Effector CD8-positive, alpha-beta T cell (primary cell): ENCODE results near the gene C7orf57.
"Not testable (repeated sequence)": the region's sequence is repeated elsewhere in the genome, so short reads cannot be mapped to it uniquely, and the experiment has no call there.

Source experiments
- DNase-seq: peaks from one replicate; lab custom pipeline; 2025; lab: John Stamatoyannopoulos, UW
- total RNA-seq, 4 experiments: gene quantifications; one replicate each; lab custom pipeline; 2026; lab: John Stamatoyannopoulos, UW

The C7orf57 gene
- 0.62 to 4.9 (median 3.7) reads per million in 4 experiments for total RNA-seq

DNA sequence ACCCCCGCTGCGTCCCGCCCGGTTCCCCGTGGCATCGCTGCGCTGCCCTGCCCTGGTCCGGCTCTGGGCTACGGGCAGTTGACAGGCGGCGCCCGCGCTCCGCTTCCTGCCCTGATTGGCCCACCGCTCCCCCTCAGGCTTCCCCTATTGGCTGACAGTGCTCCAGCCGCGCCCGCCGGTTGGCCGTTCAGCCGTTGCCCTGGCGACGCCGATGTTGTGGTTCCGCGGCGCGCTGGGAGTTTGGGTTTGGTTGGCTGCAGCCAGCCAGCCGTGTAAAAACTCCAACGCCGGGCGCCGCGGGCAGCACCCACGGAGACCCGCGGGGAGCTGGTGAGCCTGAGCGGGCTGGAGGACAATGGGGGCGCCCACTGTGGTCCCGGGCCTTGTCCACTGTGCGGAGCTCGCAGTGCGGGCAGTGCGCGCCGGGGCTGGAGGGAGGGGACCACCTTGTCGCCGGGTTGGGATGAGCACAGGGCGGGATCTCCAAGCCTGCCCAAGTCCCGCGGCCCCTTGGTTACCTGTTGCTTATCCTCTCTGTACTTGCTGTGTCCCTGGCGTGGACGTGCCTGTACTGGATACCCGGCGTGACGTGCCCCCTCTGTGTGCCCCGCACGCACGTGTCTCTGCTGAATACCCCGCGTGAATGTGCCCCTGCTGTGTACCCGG lies at the start of gene C7orf57:
Gene C7orf57, plus strand, starts transcription at position 243 of the 666 bp plus-strand sequence. CDS start 766 bp downstream, outside the sequence.
- peak; percentile 76 for DNase-seq

DNA sequence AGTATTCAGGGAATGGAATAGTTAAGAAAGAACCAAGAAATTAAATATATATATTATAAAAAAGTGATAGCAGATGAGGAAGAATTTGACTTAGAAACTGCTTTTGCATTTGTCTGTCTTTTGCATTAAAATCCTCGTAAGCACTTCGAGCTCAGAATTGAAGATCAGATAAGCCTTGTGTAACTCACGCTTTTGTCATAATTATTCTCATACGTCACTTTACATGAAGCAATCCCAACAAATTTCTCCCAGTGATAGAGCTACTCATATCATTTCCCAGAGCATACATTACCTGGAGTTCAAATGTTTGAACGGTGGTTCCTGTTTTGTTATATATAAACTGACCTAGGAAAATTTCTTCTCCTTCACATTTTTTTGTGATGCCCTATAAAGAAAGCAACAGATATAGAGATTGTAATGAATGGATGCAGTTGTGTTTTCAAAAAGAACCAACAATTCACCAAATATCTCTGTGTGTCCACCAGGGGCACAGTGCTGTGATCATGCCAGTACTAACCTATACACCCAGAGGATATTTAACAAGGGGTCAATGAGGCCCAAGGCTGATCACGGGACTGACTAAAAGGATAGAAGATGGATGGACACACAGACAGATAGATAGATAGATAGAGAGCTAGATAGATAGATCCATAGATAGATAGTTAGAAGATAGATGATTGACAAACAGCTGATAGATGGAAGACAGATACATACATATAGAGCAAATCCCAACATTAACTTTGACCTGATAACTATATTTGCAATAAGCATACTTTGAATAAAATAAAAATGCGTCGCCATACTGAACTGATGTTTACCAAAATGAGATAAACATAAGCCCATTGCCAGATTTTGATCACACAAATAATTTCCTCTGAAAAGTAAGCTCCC lies 46.6 kb upstream of the C7orf57 start:
- DNase-seq: no peak

DNA sequence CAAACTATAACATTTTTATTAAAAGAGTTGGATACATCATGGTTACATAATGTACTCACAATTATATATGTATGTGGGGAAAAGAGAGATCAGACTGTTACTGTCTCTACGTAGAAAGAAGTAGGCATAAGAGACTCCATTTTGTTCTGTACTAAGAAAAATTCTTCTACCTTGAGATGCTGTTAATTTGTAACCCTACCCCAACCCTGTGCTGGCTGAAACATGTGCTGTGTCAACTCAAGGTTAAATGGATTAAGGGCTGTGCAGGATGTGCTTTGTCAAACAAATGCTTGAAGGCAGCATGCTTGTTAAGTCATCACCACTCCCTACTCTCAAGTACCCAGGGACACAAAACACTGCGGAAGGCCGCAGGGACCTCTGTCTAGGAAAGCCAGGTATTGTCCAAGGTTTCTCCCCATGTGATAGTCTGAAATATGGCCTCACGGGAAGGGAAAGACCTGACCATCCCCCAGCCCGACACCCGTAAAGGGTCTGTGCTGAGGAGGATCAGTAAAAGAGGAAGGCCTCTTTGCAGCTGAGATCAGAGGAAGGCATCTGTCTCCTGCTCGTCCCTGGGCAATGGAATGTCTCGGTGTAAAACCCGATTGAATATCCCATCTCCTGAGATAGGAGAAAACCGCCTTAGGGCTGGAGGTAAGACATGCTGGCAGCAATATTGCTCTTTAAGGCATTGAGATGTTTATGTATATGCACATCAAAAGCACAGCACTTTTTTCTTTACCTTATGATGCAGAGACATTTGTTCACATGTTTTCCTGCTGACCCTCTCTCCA lies 45.5 kb upstream of the C7orf57 start:
- DNase-seq: not testable (repeated sequence)

DNA sequence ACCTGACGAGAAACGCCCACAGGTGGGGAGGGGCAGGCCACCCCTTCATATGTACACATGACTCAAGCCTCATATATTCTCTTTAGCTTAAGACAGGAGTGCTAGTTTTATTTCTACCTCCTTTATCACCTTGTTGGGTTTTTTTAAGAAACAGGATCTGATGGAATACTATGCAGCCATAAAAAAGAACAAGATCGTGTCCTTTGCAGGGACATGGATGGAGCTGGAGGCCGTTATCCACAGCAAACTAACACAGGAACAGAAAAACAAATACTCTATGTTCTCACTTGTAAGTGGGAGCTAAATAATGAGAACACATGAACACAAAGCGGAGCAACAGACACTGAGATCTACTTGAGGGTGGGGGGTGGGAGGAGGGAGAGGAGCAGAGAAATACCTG lies 44.8 kb upstream of the C7orf57 start:
- no peak for DNase-seq

DNA sequence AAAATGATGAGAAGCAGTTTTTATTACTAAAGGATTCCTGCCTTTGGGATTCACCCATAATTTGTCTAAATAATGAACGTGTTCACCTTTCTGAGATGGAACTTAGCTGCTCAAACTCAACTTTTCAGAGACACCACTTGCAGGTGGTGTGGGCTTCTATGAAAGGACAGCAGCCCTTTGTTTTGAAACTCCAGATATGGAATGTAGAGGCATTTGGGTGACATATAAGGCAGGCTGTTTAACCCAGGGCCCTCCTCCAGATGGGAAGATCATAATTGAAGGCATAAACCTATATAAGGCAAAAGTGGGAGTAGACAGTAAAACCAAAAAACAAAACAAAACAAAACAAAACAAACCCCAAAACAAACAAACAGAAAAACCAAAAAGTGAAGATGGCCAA lies 44.1 kb upstream of the C7orf57 start:
- DNase-seq: no peak

DNA sequence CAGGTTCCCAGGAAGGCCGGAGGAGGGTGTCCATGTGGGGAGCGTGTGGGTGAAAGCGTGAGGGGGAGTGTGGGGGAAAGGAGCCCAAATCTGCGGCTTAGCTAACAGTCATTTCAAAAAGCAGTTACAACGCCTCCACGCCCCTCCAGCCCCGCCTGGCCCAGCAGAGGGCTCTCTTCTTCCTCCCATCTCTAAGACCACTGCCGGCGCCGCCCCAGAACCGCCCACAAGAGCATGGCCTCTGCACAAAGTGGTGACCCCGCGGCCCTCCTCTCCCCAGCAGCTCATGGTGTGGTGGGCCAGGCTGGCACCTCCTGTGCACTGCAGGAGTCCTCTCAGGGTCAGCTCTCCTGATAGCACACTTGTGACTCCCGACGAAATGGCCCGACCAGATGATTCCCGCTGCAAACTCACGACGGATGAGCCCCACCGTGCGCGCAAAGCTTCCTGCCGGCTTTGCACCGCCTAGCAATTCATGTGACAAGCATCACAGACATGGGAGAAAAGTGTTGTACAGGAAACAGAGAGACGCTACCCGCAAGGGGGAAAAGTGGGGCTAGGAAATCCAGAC lies 43.5 kb upstream of the C7orf57 start:
- DNase-seq: peak; percentile 60

DNA sequence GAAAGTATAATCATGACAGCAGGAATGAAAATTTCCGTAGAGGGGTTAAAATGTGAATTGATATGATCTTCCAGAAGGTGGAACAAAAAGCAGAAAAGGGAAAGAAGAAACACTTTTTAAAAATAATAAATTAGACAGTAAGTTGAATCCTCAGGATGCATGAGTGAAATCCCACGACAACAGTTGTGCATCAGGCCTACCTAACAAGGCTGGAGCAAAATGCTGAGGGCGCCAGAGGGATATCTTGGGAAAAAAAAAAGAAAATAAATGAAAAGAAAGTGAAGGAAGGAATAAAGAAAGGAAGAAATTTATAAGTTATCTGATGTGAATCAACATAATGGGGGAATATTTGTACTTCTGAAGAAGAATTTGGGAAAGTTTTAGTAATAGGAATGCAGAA lies 42.9 kb upstream of the C7orf57 start:
- DNase-seq: no peak

DNA sequence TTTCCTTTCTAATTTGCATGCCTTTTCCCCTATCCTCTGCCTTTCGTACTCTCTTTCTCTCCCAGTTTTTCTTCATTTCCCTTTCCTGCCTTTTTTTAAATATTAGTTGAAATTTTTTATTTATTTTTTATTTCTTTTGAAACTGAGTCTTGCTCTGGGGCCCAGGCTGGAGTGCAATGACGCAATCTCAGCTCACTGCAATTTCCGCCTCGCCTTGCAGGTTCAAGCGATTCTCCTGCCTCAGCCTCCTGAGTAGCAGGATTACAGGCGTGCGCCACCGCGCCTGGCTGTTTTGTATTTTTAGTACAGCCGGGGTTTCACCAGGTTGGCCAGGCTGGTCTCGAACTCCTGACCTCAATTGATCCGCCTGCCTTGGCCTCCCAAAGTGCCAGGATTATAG lies 35.9 kb upstream of the C7orf57 start:
- no peak for DNase-seq

DNA sequence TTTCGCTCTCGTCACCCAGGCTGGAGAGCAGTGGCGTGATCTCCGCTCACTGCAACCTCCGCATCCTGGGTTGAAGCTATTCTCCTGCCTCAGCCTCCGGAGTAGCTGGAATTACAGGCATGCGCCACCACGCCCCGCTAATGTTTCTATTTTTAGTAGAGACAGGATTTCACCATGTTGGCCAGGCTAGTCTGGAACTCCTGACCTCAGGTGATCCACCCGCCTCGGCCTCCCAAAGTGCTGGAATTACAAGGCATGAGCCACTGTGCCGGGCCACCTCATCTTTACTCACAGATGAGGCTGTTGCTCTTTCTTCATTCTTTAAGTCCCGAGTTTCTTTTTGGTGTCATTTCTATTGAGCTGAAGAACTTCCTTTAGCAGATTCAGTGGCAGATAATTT lies 35.2 kb upstream of the C7orf57 start:
- not testable (repeated sequence) for DNase-seq

DNA sequence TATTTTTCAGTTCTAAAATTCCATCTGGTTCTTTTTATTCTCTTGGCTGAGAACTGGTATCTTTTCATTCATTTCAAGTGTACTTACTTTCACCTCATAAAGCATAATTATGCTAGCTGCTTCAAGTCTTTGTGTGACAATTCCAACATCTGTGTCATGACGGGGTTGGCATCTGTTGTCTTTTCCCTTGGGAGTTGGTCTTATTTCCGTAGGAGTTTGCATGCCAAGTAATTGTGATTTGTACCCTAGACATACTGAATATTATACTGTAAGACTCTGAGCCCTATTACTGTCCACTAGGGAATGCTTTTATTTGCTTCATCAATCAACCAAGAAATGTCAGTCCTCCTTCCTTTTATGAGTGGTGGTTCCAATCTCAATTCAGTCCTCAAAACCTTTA lies 31.3 kb upstream of the C7orf57 start:
- no peak for DNase-seq

DNA sequence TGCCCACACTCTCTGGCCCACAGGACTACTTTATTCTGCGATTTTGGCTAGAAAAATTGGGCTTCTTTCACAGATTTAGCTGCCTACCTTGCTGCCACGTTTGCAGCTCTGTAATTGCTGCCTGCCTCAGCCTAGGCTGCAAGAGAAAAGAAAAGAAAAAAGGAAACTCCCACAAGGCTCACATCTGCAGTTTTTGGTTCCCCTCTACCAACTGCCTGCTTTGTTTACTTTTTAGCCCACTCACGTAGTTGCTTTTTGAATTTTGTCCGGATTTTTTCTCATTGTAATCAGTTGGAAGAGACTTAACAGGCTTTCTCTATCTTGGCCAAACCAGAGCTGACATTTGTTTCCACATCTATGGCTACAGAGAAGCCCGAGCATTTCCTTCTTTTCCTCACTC lies 30.7 kb upstream of the C7orf57 start:
- no peak for DNase-seq

DNA sequence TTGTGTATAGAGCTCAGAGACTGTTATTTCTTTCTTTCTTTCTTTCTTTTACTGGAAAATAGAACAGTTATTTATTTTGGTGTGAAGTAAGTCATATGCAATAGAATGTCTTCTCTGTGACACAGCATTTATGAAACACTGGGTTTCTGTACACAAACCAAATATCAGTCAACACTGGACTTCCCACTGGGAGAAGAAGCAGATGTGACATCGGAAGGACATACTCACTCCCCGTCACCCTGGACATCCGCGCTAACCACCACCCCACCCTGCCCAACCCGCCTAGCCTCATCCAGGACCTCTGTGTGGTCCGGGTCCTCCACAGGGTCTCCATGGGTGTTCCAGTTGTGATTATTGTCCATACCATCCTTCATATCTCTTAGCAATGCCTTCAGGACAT lies 28.5 kb upstream of the C7orf57 start:
- DNase-seq: no peak

DNA sequence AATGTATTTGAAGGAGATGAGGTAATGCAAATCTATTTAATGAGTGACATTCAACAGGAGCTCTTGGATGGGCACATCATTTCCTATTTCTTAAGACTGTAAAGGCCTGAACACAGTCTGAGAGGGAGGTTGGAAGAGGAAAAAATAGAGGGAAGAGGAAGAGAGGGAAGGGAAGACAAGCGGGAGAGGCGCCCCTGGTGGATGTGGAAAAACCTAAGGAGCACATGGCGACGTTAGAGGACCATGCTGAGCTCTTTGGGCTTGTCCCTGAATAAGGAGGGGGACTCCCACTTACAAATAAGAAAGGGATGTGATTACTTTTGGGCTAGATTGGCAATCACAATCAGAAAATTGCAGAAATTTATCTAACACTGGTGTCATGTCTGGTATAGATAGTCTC lies 26.1 kb upstream of the C7orf57 start:
- no peak for DNase-seq

DNA sequence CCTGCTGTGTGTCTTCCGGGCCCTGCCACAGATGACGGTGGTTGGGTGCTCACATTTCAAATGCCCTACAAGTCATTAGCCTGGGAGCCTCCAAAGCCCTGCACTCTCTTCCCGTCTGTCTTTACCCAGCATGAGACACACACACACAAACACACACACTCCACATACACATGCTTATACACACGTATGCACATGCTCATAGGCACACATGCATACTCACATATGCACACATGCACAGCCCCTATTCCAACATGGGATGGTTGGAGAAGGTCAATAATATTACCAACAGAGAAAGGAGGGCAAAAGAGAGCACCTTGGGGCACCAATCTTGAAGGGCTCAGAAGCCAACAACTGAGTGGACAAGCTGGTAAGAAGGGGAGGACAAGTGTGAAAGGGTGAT lies 25.4 kb upstream of the C7orf57 start:
- DNase-seq: no peak

DNA sequence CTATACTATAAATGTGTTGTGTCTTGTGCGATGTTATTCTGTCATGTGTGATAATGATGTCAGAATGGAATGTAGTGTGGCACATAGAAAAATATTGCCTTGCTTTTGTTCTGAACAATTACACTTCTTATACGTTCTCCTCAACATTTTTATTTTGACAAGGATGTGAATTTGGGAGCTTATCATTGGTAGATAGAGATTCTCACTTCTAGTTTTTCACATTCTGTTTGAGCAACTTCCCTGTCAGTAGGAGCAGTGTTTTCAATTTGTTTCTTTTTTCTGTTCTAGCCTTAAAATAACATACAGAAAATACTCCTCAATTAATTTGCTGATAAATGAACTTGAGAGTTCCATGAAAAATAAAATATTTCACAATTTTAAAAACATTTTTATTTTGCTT lies 24.0 kb upstream of the C7orf57 start:
- no peak for DNase-seq

DNA sequence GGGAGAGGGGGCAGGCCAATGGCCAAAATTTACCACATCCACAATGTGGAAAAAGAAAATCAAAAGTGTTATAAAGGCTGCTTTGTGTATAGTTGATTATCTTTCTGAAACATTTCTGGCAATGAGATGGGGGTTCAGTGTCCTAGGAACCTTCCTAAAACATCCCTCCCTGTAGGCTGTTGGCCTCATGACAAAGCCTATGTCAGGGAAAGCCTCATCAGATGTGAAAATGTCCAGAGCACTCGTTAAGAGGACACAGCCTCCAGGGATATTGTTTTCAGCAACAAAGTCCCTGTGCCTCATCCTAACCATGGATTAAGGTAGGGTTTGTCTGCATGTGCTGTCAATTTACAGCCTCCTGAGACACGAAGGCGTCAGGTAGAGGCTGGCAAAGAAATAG lies 23.4 kb upstream of the C7orf57 start:
- no peak for DNase-seq

DNA sequence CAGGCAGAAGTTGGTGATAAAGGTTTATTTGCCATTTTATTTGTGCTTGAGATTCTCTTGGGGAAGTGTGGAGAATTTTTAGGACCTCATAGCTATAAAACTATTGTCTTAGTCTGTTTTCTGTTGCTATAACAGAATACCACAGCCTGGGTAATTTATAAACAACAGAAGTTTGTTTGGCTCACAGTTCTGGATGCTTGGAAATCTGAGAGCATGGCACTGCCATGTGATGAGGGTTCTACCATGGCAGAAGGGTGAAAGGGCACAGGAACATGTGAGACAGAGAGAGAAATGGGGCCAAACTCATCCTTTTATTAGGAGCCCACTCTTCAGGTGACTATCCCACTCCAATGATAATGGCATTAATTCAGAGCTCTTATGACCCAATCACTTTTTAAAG lies 18.7 kb upstream of the C7orf57 start:
- no peak for DNase-seq

DNA sequence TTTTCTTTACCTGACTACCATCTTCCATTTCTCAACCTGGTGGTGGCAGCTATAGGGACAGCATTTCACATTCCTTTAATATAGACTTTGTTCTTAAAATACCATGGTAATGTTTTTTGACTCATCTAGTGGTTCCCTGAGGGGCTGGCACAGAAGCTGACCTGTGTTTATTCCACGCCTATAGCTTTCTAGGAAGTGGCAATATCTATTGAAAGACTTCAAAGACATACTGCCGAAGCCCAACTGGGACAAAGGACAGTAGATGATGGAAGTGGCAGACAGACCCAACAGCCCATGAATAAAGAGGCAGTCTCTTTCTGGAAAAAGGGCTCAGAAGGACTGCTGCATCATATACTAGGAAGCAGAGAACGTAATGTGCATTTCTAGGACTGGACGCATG lies 17.7 kb upstream of the C7orf57 start:
- no peak for DNase-seq

DNA sequence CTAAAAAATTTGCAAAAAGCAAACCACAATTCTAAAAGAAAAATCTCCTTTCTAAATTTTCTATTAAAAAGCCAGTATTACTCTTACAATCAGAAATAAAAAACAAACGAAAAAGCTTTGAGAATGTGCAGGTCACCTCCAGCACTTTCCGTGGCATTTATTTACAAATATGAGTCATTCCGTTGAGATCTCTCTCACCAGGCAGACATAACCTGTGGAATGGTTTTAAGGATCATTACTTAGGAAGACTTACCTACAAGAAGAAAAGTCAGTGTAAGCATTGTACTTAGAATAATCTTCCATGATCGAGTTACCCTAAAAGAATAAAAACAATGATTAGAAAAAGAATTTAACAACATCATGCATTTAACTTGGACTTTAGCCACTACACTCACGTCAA lies 9.7 kb upstream of the C7orf57 start:
- no peak for DNase-seq

DNA sequence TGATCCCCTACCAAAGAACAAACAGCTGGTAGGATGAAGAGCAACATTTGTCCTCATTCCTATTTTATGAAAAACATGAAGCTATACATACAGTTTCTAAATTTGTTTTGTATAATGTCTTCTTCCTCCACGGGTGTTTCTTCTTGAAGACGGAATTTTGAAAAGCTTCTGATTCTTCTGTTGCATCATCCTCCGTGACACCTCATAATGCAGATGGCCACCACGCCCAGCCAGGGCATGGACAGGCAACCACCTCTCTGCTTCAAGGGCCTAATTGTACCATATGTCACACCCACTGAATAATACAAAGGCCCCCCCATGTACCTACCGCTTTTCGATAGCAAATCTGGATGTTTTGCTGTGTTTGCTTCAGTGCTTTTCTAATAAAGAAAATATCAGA lies 6.4 kb upstream of the C7orf57 start, which contains the start of gene SUN3:
Gene SUN3, minus strand, starts transcription at position 170 of the 400 bp plus-strand sequence. Its CDS starts 169 bp downstream, at position 1.
- DNase-seq: no peak

DNA sequence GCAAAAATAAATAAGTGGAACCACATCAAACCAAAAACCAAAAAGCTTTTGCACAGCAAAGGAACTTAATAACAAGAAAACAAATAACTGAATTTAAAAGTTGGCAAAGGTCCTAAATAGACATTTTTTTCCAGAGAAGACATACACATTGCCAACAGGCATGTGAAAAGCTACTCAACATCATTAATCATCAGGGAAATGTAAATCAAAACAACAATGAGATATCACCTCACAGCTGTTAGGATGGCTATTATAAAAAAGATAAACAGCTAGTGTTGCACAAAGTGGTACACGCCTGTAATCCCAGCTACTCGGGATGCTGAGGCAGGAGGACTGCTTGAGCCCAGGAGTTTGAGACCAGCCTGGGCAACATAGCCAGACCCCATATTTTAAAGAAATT lies 4.2 kb upstream of the C7orf57 start:
- no peak for DNase-seq

DNA sequence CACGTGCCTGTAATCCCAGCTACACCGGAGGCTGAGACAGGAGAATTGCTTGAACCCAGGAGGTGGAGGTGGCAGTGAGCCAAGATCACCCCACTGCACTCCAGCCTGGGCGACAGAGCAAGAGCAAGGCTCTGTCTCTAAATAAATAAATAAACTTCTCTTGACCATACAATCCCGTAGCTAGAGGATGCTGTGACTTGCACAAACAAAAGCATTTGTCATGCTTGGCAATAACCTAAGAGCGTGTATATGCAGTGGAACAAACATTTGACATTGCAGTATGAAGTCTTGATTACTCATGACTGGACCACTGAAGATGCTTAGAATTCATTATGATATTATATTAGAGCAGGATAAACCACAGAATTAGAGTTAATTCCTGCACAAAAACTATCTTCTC lies 1.4 kb upstream of the C7orf57 start:
- DNase-seq: no peak
